Activated T-helper 1 cell treated with anti-CD3 and anti-CD28 coated beads, Interleukin-2, amount 50 U/mL, for 16 hours (primary cell): Measurements from ENCODE around the gene ACAP1.
A peak's percentile ranks its signal among the peaks of the same experiment; 100 is the strongest.

Experiments
- DNase-seq, 2 donors: peaks; one replicate each; pipeline ENCODE4 v3.0.0-alpha.2; 2020; ENCODE audit warnings: low read depth in 1 of 2, low spot score in 1 of 2

Gene ACAP1

GRCh38 chr17:7311110-7311705, 25.1 kb upstream of the ACAP1 start:
- no peak for DNase-seq

GRCh38 chr17:7312432-7313087, 23.8 kb upstream of the ACAP1 start:
- no peak for DNase-seq

DNA sequence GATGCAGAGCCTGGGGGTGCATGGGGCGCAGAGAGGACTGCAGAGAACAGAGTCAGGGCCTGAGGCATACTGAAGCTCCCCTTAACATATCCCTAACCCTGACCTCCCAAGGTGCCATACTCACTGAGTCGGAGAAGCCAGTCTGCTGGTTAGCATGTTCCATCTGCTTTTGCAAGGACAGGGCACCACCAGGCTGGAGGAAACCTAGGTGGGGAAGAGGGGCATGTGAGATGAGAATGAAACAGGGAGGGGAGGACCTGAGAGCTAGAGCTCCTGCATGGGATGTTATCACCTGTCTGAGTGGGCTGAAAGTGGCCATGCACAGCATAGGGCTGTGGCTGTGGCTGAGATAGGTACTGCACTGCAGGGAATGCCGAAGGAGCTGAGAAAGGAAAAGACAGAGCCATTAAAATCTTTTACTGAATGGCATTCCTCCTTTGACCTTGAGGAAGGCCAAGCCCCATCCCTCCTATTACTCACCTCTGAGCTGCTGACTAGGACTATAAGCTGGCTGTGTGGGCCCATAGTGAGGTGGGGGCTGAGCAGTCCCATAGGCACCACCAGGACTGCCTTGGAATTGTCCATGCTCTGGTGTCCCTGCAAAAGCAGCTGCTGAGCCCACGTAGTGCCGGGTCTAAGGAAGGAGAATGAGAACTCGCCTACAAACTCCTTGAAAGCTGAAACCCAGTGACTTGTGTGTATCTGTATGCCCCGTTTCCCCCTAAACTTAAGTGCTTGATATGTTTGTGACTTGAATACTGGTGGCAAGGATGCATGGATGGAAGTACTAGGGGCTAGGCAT, 23.0 kb upstream of the ACAP1 start:
- no peak for DNase-seq

DNA sequence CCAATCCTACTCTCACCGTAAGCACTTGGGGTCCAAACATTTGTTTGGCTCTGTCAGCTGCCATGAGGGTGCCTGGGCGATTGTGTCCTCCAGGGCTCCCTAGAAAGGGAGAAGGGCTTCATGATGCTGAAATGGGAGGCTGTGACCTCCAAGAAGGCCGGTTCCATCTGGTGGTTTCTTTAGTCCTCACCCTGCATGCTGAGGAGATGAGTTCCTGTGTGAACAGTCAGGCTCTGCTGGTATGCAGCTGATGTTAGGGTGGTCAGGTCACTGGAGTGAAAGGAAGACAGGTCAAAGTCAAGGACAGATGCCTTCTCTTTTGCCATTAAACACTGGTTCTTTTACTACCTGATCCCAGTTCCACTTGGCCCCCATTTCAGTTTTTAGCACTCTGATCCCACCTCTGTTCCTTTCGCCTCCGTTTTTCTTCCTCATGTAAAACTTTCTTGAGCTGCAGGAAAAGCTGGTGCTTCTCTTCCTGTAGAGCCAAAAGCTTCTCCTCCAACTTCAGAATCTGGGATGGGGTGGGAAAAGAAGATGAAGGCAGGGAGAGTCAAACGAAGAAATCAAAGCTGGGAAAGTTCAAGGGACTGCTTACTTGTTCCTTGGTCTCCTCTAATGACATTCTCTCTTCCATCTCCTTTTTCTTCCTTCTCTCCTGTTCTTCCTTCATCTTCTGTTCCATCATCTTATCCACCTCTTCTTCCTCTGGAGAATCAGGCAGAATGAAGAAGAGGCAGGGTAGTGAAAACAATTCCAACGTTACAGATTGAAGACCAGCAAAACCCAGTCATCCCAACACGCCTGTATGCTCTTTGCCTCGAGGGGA, 22.2 kb upstream of the ACAP1 start:
- no peak for DNase-seq

DNA sequence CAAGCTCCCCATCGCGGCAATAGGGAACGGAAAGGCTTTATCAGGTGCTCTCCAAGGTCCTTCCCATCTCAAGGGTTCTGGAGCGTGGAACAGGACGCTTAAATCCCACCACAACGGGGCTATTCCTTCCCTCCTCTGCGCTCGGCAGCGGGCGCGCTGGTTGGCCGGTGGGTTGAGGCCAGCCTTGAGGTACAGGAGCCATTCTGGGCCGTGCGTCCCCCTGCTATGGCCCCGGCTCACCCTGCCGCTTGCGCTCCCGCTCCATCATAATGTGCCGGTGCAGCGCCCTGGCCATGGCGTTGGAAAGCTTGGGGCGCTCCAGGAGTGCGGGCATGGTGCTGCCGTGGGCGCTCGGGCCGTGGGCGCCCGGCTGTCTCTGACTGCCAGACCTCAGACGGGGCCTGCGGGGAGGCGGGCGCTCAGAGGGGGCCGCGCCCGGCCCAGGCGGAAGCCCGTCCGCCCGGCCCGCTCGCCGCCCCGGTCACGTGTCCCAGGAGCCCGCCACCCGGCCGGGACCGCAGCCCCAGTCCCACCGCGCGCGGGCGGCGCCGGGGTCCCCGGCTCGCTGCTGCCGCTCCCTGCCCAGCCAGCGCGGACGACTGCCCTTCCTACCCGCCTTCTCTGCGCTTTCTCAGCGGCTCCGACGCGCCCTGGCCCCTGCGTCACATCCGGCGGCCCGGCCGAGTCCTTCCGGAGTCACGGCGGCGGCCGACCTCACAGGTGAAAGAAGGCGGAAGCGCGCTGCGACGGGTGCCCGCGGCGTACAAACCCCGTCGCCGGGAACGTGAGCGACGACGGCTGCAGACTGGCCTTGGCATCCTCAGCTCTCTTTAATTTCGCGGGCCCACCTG, 21.4 kb upstream of the ACAP1 start, which contains the start of gene GPS2:
Gene GPS2, minus strand, starts transcription at position 642 of the 851 bp plus-strand sequence. Its CDS starts 308 bp downstream, at position 334.
- peak; percentile 87 to 93 for DNase-seq

GRCh38 chr17:7315570-7316235, 20.6 kb upstream of the ACAP1 start:
- DNase-seq = no peak

DNA sequence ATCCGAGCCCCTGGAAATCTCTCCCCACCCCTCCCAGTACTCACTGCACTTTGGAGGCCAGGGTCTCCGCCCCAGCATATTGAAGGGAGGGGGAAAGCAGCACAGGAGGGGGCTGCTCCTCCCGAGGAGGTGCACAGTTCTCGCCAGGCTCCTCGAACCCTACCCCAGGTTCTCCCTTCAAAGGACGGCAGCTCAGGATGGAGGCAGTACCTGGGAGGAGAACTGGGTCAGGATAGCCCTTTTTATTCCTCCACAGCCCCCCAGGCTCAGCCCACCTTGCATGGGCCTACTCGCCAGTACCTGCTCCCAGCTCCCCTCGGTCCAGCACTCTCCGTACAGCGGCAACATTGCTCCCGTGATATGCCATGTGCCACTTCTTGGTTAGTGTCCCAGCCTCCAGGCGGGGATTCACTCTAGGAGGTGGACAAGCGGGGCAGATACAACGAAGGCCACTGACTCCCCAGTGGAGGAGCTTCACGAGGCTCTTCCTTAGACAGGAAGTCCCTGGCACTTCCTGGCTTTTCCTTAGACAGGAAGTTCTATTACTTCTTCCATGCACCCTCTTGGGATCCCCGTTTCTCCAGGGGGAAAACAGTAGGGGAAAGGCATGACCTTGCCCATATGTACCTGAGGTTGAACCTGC, 19.0 kb upstream of the ACAP1 start:
- DNase-seq = no peak

- DNase-seq = no peak
Measured at GRCh38 chr17:7318121-7318860, 18.0 kb upstream of the ACAP1 start.

DNA sequence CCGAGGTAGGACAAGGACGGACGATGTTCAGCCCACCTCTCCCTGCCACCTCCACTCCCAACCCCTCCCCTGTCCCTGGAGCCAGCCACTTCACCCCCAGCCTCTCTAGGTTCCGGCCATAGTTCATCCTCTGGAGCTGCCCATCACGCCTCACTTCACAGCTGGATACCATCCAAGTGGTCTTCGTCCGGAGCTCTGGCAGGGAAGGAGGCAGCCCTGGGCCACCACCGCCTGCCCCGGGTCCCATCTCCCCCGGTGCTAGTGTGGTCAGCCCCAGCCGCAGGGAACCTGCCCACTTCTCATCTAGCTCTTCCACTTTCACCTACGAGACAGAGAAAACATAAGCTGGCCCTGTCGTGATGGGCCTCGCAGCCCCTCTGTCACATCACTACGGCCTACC, 14.9 kb upstream of the ACAP1 start:
- no peak for DNase-seq

- DNase-seq = no peak
Measured at GRCh38 chr17:7322520-7323194, 13.7 kb upstream of the ACAP1 start.

DNA sequence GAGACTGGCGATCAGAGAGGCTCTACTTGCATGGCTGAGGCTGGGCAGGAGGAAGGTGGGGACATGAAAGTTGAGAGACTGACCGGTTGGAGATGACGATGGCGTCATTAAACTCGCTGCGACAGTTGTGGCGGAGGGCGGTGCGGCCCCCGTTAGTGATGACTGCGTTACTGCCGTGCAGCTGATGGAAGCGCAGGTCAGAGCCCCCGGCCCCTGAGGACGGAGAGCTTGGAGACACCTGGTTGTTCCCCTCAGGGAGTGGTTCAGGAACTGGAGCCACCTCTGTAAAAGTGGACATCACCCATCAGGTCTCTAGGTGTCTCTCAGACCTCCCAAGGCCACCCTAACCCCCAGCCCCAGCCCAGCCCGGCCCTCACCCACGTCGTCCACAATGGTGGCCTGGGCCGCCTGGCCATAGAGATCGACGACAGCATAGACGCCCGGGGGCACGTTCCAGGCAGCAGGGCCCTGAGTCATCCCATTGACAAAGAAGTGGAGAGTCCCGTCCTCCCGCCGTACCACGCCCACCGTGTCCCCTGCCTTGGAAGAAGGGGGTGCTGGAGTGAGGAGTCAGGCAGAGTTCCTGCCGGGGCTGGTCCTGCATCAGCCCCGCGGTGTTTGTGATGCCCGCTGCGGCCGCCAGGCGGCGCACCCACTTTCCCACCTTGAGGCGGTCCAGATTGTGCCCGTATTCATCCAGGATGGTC, 12.4 kb upstream of the ACAP1 start:
- DNase-seq = peak; percentile 55 to 60

DNA sequence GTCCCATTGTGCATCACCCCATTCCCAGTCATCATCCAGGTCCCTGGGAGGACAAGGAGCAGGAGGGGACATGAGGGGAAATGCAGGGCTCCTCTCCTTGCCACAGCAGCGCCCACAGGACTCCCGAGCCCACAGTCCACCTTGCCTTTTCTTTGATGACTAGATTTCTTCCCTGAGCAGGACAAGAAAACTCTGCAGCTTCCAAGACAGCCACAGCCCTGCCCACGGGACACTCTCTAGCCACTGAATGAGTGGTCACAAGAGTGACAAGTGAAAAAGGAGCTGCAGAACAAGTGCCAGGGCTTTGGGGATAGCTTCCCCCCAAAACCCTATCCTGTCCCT, 11.9 kb upstream of the ACAP1 start:
- no peak for DNase-seq

- no peak for DNase-seq
Measured at GRCh38 chr17:7325031-7325528, 11.2 kb upstream of the ACAP1 start.

GRCh38 chr17:7326186-7326585, 10.1 kb upstream of the ACAP1 start:
- DNase-seq = no peak

GRCh38 chr17:7327056-7327455, 9.3 kb upstream of the ACAP1 start:
- DNase-seq = no peak

DNA sequence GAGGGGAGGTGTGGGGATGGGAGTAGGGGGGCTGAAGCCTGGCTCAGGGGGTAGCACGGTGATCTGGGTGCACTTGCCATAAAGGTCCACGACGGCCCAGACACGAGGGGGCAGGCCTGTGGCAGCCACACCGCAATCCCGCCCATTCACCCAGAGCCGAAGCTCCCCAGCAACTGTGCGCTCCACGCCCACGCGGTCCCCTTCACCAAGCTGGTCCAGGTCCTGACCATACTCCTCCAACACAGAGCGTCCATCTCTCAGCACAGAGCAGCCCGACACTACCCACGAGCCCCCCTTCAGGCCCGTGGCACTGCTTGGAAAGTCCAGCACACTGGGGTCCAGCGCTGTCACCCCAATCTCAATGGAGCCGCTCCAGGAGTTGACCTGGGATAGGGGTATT, 8.8 kb upstream of the ACAP1 start:
- no peak for DNase-seq

GRCh38 chr17:7328009-7328408, 8.3 kb upstream of the ACAP1 start:
- no peak for DNase-seq
